Natural killer cell treated with Interleukin-12 subunit alpha and Interleukin-12 subunit beta and Interleukin-15 and Interleukin-18, amount 100 ng/mL, for 72 hours (primary cell): ENCODE measurements around the gene RNF224. TPM values are rescaled to one million over a fixed set of nuclear protein-coding genes. Genes with fewer than 3 reads are reported as not detected.

ENCODE experiments used
- ATAC-seq, 2 donors: fragments of 150-1000 bp; cut with Tn5 transposase in 1 of 2; sonication (Bioruptor Pico), chemical (Tn5 transposase) in 1 of 2; 2 replicates each; pipeline ENCODE4 v1.10.0; 2021
- DNase-seq: peaks from one replicate; pipeline ENCODE4 v3.0.0; 2022; ENCODE audit warnings: low spot score
- H3K27ac Mint-ChIP-seq, 2 donors: 1 replicate in 1 of 2; 2 replicates in 1 of 2; pipeline ENCODE4 v1.8.0; 2022; ENCODE audit warnings: mixed read lengths in 2 of 2, mild to moderate bottlenecking in 1 of 2, moderate library complexity in 1 of 2
- H3K27me3 Mint-ChIP-seq, 2 donors: 1 replicate in 1 of 2; 2 replicates in 1 of 2; pipeline ENCODE4 v1.8.0; 2022; ENCODE audit warnings: mixed read lengths in 2 of 2
- H3K36me3 Mint-ChIP-seq: one replicate; pipeline ENCODE4 v1.8.0; 2022; ENCODE audit warnings: mixed read lengths
- H3K4me1 Mint-ChIP-seq, 2 donors: 1 replicate in 1 of 2; 2 replicates in 1 of 2; pipeline ENCODE4 v1.8.0; 2022; ENCODE audit warnings: low read depth in 2 of 2, mixed read lengths in 2 of 2, mild to moderate bottlenecking in 1 of 2
- H3K4me3 Mint-ChIP-seq: one replicate; pipeline ENCODE4 v1.8.0; 2022; ENCODE audit warnings: mixed read lengths
- H3K9me3 Mint-ChIP-seq: 2 replicates; pipeline ENCODE4 v1.8.0; 2022; ENCODE audit warnings: mixed read lengths
- total RNA-seq, 2 donors: library from RNA; stranded (reverse); gene quantifications; one replicate each; pipeline ENCODE4 v1.2.3, GENCODE V29; 2022

RNF224 gene
- total RNA-seq, 2 donors from 2014 or later = not detected

DNA sequence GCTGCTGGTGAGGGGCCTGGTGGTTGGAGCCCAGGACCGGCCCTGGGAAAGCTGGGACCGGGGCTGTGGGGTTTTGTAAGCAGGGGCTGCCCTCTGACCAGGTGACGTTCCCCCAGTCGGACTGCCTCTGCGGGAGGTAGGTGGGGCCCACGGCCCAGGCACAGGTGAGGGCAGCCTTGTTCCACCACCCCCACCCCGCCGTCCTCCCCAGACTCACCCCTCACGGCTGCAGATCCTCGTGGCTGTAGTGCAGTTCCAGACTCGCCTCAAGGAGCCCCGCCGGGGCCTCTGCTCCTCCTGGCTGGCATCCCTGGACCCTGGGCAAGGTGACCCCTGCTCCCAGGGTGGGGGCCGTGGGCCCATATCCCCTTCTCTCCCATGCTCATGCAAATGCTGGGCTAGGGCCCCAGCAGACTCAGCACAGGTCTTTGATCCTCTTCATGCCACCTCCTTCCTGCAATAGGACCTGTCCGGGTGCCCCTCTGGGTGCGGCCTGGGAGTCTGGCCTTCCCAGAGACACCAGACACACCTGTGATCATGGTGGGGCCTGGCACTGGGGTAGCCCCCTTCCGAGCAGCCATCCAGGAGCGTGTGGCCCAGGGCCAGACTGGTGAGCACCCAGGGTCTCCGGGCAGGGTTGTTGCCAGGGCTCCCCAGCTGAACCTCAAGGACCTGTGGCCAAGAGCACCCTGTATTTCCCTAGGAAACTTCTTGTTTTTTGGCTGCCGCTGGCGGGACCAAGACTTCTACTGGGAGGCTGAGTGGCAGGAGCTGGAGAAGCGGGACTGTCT, 11.9 kb upstream of the RNF224 start:
- Mint-ChIP-seq H3K4me1 (peaks cover 0 to 5% of the 10 kb centered on the region in 2 donors), H3K9me3 (no peaks in the 10 kb centered on the region), H3K4me3 (no peak overlapping the region), H3K36me3 (no peaks in the 10 kb centered on the region), H3K27ac (no peak overlapping the region), H3K27me3 (no peaks in the 10 kb centered on the region)
- no peak for DNase-seq
- ATAC-seq = no peak

DNA sequence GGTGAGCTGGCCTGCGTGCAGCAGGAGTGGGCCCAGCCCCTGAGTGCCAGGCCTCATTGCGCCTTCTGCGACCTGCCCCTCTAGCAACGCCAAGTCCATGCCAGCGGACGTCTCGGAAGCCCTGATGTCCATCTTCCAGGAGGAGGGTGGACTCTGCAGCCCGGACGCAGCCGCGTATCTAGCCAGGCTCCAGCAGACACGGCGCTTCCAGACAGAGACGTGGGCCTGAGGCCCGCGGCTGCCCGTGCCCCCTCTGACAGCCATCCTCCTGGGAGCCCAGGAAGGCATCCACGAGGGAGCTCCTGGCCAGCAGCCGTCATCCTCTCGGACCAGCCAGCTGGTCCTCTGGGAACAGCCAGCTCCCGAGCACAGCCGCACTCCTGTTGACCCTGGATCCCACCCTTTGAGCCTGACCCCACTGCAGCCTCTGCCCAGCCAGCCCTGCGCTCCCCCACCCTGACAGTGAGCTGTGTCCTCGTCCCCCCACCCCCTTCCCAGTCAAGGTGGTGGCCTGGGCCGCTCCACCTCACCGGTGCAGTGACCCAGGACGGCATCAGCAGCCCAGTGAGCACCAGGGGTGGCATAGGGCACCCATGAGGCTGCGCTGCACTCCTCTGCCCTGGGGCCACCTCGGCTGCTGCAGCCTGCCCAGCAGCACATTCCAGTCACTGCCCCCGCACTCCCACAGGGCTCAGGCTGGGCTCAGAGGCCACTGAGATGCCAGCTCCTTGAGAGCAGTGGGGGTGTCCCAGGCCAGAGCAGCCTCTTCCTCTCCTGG, 10.9 kb upstream of the RNF224 start:
- no peak for ATAC-seq
- Mint-ChIP-seq H3K4me3 (no peak overlapping the region), H3K36me3 (no peaks in the 10 kb centered on the region), H3K4me1 (peaks cover 0 to under 1% of the 10 kb centered on the region in 2 donors), H3K27me3 (no peaks in the 10 kb centered on the region), H3K27ac (no peak overlapping the region), H3K9me3 (no peaks in the 10 kb centered on the region)
- DNase-seq = no peak

DNA sequence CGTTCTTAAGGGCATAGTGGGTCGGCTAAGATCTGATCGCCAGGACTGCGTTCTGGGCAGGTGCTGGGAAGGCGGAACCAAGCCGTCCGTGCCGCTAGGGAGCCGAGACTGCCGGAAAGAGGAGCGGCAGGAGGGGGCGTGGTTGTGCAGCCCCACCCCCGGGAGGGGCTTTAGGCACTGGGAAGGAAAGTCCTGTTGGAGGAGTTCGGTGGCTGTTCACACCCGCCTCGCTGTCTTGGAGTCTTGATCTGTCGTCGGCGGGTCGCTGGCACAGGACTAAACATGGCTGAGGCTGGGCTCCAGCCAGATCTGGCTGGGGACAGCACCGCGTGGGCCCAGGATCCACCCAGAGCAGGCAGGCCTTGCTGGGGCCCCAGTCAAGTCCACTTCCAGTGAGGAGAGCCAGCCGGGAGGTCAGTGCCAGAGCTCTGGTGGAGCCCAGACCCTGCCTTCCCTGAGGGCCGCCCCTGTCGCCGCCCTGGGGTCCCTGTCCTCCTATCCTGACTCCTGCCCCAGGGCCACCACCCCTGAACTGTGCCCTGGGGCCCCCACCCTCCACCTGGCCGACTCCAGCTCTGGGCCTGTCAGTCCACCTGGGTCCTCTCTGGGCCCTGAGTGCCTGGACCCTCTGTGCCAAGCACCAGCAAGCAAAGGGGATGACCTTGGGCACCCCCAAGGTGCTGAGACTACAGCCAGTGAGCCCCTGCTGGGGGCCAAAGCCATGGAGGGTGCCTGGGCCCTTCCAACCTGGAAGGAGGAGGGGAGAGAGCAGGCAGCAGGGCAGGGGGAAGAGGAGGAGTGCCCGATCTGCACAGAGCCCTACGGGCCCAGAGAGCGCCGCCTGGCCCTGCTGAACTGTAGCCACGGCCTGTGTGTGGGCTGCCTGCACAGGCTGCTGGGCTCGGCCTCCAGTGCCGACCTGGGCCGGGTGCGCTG, 9.8 kb upstream of the RNF224 start:
- ATAC-seq (no peak), DNase-seq (no peak)
- Mint-ChIP-seq H3K9me3 (no peaks in the 10 kb centered on the region), H3K27me3 (no peaks in the 10 kb centered on the region), H3K4me1 (no peaks in the 10 kb centered on the region), H3K36me3 (no peaks in the 10 kb centered on the region), H3K27ac (no peak overlapping the region), H3K4me3 (no peak overlapping the region)

DNA sequence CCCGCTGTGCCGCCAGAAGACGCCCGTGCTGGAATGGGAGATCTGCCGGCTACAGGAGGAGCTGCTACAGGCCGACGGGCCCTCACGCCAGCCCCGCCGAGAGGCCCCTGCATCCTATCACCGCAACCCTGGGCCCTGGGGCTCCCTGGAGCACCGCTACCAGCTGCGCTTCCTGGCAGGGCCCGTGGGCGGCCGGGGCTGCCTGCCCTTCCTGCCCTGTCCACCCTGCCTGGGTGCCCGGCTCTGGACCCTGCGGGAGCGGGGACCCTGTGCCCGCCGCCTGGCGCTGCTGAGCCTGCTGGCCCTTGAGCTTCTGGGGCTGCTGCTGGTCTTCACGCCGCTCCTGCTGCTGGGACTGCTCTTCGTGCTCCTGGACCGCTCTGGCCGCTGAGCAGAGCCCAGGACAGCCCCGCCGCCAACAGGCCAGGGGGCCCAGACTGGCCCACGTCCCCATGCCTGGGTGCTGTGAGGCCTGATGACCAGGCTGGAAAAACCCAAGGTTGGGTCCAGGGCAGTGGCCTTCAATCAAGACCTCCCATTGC, 9.0 kb upstream of the RNF224 start:
- no peaks in the 10 kb centered on the region for H3K36me3 Mint-ChIP-seq

DNA sequence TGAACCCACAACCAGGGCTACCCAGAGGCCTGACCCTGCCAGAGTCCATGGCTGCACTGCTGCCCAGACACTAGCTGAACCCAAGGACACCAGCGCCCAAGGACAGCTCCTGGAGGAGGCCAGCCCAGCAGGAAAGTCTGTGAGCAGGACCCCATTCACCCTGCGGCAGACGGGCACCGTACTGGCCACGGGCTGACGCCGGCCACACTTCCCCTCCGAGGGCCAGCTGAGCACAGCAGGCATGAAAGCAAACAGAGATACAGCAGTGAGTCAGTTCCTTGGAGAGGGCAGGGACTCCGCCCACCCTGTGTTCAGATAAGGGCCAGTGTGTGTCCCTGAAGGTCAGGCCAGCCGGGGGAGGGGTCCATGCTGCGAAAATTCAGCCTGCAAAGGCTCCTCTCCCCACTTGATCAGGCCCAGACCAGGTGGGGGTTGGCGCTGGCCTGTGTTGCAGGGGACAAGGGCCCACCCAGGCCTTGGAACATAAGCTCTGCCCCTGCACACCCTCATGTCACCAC, 8.5 kb upstream of the RNF224 start:
- peaks cover 0 to 3% of the 10 kb centered on the region in 2 donors for H3K4me1 Mint-ChIP-seq
- H3K36me3 Mint-ChIP-seq = no peaks in the 10 kb centered on the region
- ATAC-seq (no peak), DNase-seq (no peak)
- no peaks in the 10 kb centered on the region for H3K9me3 Mint-ChIP-seq
- H3K27ac Mint-ChIP-seq = no peak overlapping the region
- no peak overlapping the region for H3K4me3 Mint-ChIP-seq
- no peaks in the 10 kb centered on the region for H3K27me3 Mint-ChIP-seq

More for the DNA sequence above, 9.0 kb upstream of the RNF224 start:
- no peak overlapping the region for H3K4me3 Mint-ChIP-seq
- H3K4me1 Mint-ChIP-seq = peaks cover 0 to 3% of the 10 kb centered on the region in 2 donors
- H3K27me3 Mint-ChIP-seq = no peaks in the 10 kb centered on the region
- H3K27ac Mint-ChIP-seq = no peak overlapping the region
- ATAC-seq = no peak
- DNase-seq = no peak
- no peaks in the 10 kb centered on the region for H3K9me3 Mint-ChIP-seq

DNA sequence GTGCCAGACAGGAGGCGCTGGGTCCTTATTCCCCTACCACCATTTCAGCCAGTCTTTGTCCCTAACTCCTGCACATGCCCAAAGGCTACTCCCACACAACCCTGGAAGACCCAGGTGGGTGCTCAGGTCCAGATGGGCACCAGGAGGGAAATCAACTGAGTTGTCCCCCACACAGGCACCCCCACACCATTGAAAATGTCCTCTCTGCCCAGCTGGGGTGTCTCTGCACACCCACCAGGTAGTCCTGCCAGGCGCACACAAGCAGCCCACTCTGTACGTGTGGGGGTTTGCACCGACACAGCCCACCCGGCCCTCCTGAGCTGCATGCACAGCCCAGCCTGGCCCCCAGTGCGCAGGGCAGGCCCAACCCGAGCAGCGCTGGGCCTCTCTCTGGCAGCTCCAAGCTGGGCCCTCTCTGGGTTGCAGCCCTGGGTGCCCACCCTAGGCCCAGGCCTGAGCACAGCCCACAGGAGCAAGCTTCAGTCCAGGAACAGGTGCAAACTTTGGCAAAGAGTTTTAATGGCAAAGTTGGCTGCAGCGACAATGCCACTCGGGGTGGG, 7.5 kb upstream of the RNF224 start:
- Mint-ChIP-seq H3K4me1 (peaks cover 0 to 3% of the 10 kb centered on the region in 2 donors), H3K9me3 (no peaks in the 10 kb centered on the region), H3K27ac (no peak overlapping the region), H3K27me3 (no peaks in the 10 kb centered on the region), H3K36me3 (no peaks in the 10 kb centered on the region), H3K4me3 (no peak overlapping the region)
- ATAC-seq (no peak), DNase-seq (no peak)

DNA sequence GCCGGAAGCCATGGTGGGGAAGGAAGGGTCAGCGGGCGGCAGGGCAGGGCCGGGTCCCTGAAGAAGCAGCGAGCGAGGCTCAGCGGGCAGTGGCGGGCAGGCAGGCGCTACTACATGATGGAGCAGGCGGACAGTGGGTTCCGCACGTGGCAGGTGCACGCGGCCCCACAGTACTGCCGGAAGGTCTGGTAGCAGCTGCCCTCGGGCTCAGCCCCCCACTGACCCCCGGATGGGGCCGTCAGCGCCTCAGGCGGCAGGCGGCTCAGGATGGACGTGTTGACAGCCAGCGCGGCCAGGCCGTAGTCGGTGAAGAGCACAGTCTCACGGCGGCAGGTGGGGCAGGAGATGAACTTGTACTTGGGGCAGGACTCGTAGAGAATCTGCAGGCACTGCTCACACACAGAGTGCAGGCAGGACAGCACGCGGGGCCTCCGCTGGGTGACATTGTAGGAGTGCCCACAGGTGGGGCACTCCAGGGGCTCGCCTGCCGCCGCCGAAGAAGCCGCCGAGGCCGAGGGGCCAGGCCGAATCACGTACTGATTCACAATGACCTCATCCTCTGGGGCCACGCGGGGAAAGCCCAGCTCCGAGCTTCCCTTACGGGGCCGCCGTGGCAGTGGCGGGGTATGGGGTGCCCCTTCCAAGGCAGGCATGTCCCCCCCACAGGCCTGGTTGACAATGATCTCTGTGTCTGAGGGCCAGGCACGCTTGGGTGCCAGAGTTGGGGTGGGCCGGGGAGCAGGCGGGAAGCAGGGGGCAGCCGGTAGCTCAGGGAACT, 6.8 kb upstream of the RNF224 start:
- Mint-ChIP-seq H3K4me3 (no peak overlapping the region), H3K27me3 (no peaks in the 10 kb centered on the region), H3K27ac (no peak overlapping the region), H3K36me3 (no peaks in the 10 kb centered on the region), H3K9me3 (no peaks in the 10 kb centered on the region), H3K4me1 (peaks cover 0 to 3% of the 10 kb centered on the region in 2 donors)
- no peak for ATAC-seq
- no peak for DNase-seq

DNA sequence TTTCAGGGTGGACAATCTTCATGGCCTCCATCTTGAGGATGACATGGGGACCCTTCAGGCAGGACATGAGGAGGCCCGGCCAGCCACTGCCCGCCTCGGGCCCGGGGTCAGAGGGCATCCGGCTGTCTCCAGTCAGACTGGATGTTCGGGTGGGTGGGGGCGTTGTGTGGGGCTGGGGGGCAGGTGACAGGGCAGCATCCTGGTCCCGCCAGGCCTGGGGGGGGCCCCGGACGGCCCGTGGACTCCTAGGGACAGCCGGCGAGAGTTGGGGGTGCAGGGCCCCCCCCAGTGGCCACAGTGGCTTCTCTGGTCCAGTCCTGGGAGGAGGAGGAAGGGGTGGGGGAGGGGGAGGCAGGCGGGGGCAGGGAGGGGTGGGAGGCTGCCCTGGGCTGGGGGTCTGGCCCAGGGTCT, 6.2 kb upstream of the RNF224 start:
- peaks cover 0 to 3% of the 10 kb centered on the region in 2 donors for H3K4me1 Mint-ChIP-seq

DNA sequence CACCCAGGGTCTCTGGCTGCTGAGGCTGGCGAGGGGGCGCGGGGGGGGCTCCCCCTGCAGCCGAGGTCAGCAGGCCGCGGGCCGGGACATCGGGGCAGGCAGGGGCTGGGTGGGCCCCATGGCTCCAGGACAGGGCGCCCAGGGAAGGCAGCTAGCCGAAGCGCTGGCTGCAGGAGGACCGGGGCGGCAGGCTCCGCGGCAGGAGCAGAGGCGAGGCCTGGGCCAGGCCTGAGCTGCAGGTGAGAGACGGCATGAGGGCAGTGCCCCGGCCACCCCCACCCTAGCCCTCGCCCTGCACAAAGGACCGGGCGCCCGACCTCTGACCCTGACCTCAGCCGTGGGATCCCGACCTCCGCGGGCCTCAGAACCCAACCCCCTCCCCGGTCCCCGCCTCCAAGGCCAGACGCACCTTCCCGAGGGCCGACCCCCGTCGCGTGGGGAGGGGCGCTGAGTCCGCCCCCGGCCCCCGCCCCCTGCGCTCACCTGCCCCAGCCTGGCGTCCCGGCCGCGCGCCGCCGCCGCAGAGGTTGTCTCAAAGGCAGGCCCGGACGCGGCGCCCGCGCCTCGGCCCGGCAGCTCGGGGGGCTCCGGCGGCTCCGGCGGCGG, 5.7 kb upstream of the RNF224 start:
- no peaks in the 10 kb centered on the region for H3K36me3 Mint-ChIP-seq
- ATAC-seq (no peak), DNase-seq (no peak)
- H3K4me1 Mint-ChIP-seq = peaks cover 0 to 3% of the 10 kb centered on the region in 2 donors
- H3K27ac Mint-ChIP-seq = no peak overlapping the region
- H3K4me3 Mint-ChIP-seq = no peak overlapping the region
- no peaks in the 10 kb centered on the region for H3K27me3 Mint-ChIP-seq
- no peaks in the 10 kb centered on the region for H3K9me3 Mint-ChIP-seq

More for the DNA sequence above, 6.2 kb upstream of the RNF224 start:
- ATAC-seq = no peak
- no peak overlapping the region for H3K4me3 Mint-ChIP-seq
- H3K9me3 Mint-ChIP-seq = no peaks in the 10 kb centered on the region
- DNase-seq = no peak
- H3K27ac Mint-ChIP-seq = no peak overlapping the region
- no peaks in the 10 kb centered on the region for H3K27me3 Mint-ChIP-seq
- H3K36me3 Mint-ChIP-seq = no peaks in the 10 kb centered on the region

DNA sequence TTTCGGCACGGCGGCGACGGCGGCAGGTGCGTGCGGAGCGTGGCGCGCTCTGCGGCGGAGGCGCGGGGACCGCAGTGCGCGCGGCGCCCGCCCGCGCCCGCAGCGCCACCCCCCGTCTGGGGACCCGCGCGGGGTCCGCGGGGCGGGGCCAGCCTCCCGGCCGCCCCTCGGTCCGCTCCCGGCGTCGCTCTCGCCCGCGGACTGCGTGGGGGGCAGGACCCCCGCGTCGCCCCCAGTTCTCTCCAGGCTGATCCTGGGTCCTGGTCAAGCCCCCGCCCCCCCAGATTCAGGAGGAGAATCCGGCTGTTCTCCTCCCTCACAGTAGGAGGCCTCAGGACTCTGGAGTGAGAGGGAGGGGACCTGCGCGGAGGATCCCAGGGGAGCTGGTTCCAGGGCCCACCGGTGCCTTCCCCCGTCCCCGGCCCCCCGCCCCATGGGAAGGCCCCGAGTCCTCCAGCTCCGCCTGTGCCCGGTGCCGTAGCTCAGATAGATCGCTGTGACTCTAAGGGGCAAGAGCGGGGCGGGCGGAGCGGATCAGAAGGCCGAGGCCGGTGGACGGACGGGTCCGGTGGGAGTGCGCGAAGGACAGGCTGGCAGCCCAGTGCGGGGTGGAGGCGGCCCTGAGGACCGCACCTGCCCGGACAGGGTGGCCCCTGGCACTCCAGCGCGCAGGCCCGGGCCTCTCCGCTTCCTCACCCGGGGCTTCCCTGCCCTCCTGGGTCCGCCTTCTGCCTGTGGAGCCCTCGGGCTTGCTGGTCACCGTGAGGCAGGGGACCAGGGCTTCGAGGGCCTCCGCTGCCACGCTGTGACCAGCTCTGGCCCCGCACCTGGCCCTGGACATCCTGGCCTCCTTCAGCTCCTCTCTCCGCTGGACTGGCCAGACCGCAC, 4.9 kb upstream of the RNF224 start, which contains the start of gene RNF208:
Gene RNF208 (minus strand): TSS at position 51 of the 888 bp plus-strand sequence. CDS start 1,028 bp downstream, outside the sequence.
- no peak for ATAC-seq

More for the DNA sequence above, 4.9 kb upstream of the RNF224 start, which contains the start of gene RNF208:
- DNase-seq = no peak
- peak within 1 kb of the TSS; percentile 21 to 71 for H3K27ac Mint-ChIP-seq
- peaks cover 0 to 2% of the 10 kb centered on the region in 2 donors for H3K27me3 Mint-ChIP-seq
- H3K9me3 Mint-ChIP-seq = no peaks in the 10 kb centered on the region
- peak within 1 kb of the TSS; percentile 75 for H3K4me3 Mint-ChIP-seq
- H3K4me1 Mint-ChIP-seq = peaks cover under 1 to 3% of the 10 kb centered on the region in 2 donors
- H3K36me3 Mint-ChIP-seq = no peaks in the 10 kb centered on the region
